Heart left ventricle (tissue), 13 donors: ENCODE measurements around the gene PCSK5.

Experiments
- POLR2A ChIP-seq, 2 donors: fragments of 450-650 bp; IDR thresholded peaks; one replicate each; pipeline ENCODE4 v1.6.1; 2017; ENCODE audit warnings: antibody characterized with exemption in 2 of 2, mild to moderate bottlenecking in 2 of 2, moderate library complexity in 2 of 2
- TF ChIP-seq, protein P1 (sequence below), 12 donors: fragments of 200-600 bp; sonication (generic) in 4 of 12; IDR thresholded peaks; one replicate each; pipeline versions ENCODE4 v1.5.0 to v1.8.0; 2018 to 2022; ENCODE audit warnings: antibody characterized with exemption in 12 of 12, mild to moderate bottlenecking in 5 of 12
- donor health status: ischemic (EF 13 %, LVEDD 7.1; RV severe dilation, severe dysfunction).
- donor health status: DM: no; HTN: yes; CAD: no.
- donor health status: DM: no; HTN: no; CAD: no.
- donor health status: ischemic (EF 25% LVEDD 6.9; RV normal size, moderate dysfunction).
- donor health status: ischemic (EF 25% LVEDD 5.7; RV mildly dilated, moderate dysfunction).
- donor health status: ischemic (EF 35%, LVEDD 5.7; RV mildly dilated, moderate dysfunction).
- donor health status: nonischemic (EF 11% LVEDD 7.7; RV severe dilation, severe dysfunction).
- donor health status: DM: yes; HTN: yes; CAD: no.
- donor health status: PGD.
- donor health status: ischemic (EF 29% LVEDD 5.4; RV normal size, mild dysfunction).
- donor health status: nonischemic (EF 23%, LVEDD 6.1; RV moderate dilation, normal function).

DNA sequence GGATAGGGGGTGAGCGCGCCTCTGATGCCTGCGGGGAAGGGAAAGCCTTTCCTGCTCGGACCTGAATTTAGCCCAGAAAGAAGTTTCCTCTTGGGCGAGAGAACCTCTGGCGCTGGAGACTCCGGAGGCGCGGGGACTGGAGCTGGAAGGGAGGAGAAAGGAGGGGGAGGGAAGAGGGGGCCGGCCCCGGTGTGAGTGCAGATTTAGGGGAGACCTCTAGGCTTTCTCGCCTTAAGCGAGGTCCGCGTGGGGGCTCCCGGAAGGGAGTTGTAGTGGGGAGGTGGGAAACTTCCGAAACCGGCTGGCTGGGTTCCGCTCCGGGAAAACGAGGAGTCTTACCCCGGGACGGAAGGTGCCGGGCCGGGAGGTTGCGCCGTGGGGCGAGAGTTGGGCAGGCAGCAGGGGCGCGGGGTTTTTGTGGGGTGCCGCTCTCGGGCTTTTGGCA is 1.3 kb downstream of the PCSK5 start:
- TF ChIP-seq, protein P1, sequence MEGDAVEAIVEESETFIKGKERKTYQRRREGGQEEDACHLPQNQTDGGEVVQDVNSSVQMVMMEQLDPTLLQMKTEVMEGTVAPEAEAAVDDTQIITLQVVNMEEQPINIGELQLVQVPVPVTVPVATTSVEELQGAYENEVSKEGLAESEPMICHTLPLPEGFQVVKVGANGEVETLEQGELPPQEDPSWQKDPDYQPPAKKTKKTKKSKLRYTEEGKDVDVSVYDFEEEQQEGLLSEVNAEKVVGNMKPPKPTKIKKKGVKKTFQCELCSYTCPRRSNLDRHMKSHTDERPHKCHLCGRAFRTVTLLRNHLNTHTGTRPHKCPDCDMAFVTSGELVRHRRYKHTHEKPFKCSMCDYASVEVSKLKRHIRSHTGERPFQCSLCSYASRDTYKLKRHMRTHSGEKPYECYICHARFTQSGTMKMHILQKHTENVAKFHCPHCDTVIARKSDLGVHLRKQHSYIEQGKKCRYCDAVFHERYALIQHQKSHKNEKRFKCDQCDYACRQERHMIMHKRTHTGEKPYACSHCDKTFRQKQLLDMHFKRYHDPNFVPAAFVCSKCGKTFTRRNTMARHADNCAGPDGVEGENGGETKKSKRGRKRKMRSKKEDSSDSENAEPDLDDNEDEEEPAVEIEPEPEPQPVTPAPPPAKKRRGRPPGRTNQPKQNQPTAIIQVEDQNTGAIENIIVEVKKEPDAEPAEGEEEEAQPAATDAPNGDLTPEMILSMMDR (IDR thresholded peaks at IDR 0.05), result no peak
- TF ChIP-seq POLR2A (IDR thresholded peaks at IDR 0.05), result no peak
